ENCODE data around the gene KIAA1755.

The KIAA1755 gene

GRCh38 chr20:38277691-38278090, 17.2 kb upstream of the KIAA1755 start:
- Mint-ChIP-seq H3K4me3 (no peak overlapping the region), H3K27me3 (peaks cover 8% of the 10 kb centered on the region), H3K9me3 (no peaks in the 10 kb centered on the region), H3K27ac (no peak overlapping the region), H3K4me1 (no peaks in the 10 kb centered on the region)
- no peak for ATAC-seq
- no peak for DNase-seq

DNA sequence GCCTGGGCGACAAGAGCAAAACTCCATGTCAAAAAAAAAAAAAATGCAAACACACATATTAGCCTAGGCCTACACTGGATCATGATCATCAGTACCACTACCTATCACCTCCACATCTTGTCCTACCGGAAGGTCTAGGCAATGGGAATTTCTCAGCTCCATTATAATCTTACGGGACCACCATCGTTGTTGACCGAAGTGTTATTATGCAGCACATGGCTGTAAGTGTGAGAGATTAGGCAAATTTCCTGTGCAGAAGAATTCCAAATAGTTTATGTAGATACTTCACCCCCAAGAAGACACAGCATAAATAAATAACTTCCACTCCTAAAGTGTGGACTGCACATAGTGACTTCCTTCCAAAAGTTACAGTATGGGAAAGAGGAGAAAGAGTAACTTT, 16.8 kb upstream of the KIAA1755 start:
- Mint-ChIP-seq H3K4me3 (no peak overlapping the region), H3K27me3 (peaks cover 8% of the 10 kb centered on the region), H3K9me3 (no peaks in the 10 kb centered on the region), H3K27ac (no peak overlapping the region), H3K4me1 (no peaks in the 10 kb centered on the region)
- no peak for DNase-seq
- no peak for ATAC-seq

DNA sequence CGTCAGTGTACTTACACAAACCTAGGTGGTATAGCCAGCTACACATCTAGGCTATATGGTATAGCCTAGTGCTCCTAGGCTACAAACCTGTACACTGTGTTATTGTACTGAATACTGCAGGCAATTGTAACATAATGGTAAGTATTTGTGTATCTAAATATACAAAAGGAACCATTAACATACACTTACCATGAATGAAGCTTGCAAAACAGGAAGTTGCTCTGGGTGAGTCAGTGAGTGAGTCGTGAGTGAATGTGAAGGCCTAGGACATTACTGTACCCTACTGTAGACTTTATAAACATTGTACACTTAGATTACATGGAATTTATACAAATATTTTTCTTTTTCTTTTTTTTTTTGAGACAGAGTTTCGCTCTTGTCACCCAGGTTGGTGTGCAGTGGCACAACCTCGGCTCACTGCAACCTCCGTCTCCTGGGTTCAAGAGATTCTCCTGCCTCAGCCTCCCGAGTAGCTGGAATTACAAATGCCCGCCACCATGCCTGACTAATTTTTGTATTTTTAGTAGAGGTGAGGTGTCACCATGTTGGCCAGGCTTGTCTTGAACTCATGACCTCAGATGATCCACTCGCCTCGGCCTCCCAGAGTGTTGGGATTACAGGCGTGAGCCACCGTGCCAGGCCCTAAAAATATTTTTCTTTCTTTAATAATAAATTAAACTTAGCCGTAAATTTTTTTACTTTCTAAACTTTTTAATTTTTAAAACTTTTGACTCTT, 15.4 kb upstream of the KIAA1755 start:
- H3K4me1 Mint-ChIP-seq = no peaks in the 10 kb centered on the region
- H3K4me3 Mint-ChIP-seq = no peak overlapping the region
- no peaks in the 10 kb centered on the region for H3K9me3 Mint-ChIP-seq
- DNase-seq (no peak), ATAC-seq (no peak)
- peaks cover 12% of the 10 kb centered on the region for H3K27me3 Mint-ChIP-seq
- H3K27ac Mint-ChIP-seq = no peak overlapping the region

GRCh38 chr20:38272961-38273360, 12.4 kb upstream of the KIAA1755 start:
- H3K9me3 Mint-ChIP-seq = no peaks in the 10 kb centered on the region
- peak overlapping the region in 1 of 2 donors; percentile 2 for H3K27ac Mint-ChIP-seq
- H3K27me3 Mint-ChIP-seq = peaks cover 28% of the 10 kb centered on the region
- ATAC-seq = no peak
- H3K4me1 Mint-ChIP-seq = no peaks in the 10 kb centered on the region
- DNase-seq = no peak
- H3K4me3 Mint-ChIP-seq = no peak overlapping the region

DNA sequence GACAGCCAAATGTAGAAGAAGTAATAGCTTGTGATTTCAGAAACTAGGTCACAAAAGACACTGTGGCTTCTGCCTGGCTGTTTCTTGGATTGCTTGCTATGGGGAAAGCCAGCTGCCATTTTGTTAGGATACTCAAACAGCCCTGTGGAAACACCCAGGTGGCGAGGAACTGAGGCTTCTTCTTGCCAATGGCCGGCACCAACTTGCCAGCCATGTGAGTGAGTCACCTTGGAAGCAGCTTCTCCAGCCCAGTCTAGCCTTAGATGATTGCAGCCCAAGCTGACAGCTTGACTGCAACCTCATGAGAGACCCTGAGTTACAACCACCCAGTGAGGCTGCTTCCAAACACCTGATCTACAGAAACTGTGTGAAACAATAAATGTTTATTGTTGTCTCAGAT, 11.9 kb upstream of the KIAA1755 start:
- Mint-ChIP-seq H3K4me1 (no peaks in the 10 kb centered on the region), H3K9me3 (no peaks in the 10 kb centered on the region), H3K4me3 (no peak overlapping the region), H3K27ac (peak overlapping the region in 1 of 2 donors; percentile 2), H3K27me3 (peaks cover 25% of the 10 kb centered on the region)
- DNase-seq = no peak
- no peak for ATAC-seq

- ATAC-seq (no peak), DNase-seq (no peak)
- H3K4me3 Mint-ChIP-seq = no peak overlapping the region
- no peak overlapping the region for H3K27ac Mint-ChIP-seq
- no peaks in the 10 kb centered on the region for H3K9me3 Mint-ChIP-seq
- H3K4me1 Mint-ChIP-seq = no peaks in the 10 kb centered on the region
- H3K27me3 Mint-ChIP-seq = peaks cover 27% of the 10 kb centered on the region
Observed at GRCh38 chr20:38271608-38272120, 11.1 kb upstream of the KIAA1755 start.

GRCh38 chr20:38270869-38271605, 10.5 kb upstream of the KIAA1755 start:
- Mint-ChIP-seq H3K27ac (no peak overlapping the region), H3K4me3 (no peak overlapping the region), H3K27me3 (peaks cover 34% of the 10 kb centered on the region), H3K4me1 (no peaks in the 10 kb centered on the region), H3K9me3 (no peaks in the 10 kb centered on the region)
- DNase-seq = no peak
- no peak for ATAC-seq

DNA sequence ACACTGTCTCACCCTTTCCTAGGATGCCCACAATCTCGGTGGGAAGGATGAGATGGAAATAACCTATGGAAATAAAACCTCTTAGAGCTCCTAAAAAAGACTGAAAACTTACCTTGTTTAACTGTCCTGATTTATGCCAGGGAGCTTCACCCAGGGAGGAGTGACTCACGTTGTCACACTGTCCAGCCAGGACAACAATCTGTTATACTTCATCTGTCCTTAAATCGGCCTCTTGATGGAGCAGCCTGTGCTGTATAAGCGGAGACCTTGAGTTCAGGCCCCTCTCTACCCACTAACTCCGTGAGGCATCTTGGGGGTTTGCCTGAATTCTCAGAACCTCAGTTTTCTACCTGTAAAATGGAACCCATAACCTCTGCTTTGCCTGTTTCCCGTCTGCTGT, 9.2 kb upstream of the KIAA1755 start:
- H3K27me3 Mint-ChIP-seq = peaks cover 47% of the 10 kb centered on the region
- ATAC-seq = no peak

GRCh38 chr20:38269040-38269439, 8.5 kb upstream of the KIAA1755 start:
- DNase-seq = no peak
- no peak for ATAC-seq
- Mint-ChIP-seq H3K4me1 (no peaks in the 10 kb centered on the region), H3K4me3 (no peak overlapping the region), H3K27ac (no peak overlapping the region), H3K27me3 (peaks cover 49% of the 10 kb centered on the region), H3K9me3 (no peaks in the 10 kb centered on the region)

More for the DNA sequence above, 9.2 kb upstream of the KIAA1755 start:
- DNase-seq = no peak
- Mint-ChIP-seq H3K4me1 (no peaks in the 10 kb centered on the region), H3K4me3 (no peak overlapping the region), H3K9me3 (no peaks in the 10 kb centered on the region), H3K27ac (no peak overlapping the region)

GRCh38 chr20:38267901-38268514, 7.5 kb upstream of the KIAA1755 start:
- Mint-ChIP-seq H3K4me3 (no peak overlapping the region), H3K27me3 (peaks cover 52% of the 10 kb centered on the region), H3K27ac (no peak overlapping the region), H3K9me3 (no peaks in the 10 kb centered on the region), H3K4me1 (no peaks in the 10 kb centered on the region)
- ATAC-seq = no peak
- DNase-seq = no peak

DNA sequence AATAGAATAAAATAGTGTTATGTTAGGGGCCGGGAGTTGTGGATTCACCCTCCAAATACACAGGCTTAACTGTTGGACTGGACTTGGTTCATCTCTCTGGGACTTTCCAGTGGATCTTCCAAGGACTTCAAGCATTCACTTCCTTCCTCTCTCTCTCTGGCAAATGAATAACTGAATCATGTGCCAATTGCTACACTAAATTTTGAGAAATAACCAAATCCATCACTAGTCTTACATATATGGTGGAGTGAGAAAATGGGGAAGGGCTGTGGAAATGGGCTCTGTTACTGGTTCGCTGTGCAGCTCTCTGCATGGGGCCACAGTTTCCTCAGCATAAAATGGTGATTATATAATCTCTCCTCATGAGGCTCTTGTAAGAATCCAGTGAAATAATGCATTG, 6.8 kb upstream of the KIAA1755 start:
- Mint-ChIP-seq H3K4me1 (no peaks in the 10 kb centered on the region), H3K9me3 (no peaks in the 10 kb centered on the region), H3K4me3 (no peak overlapping the region), H3K27ac (no peak overlapping the region), H3K27me3 (peaks cover 56% of the 10 kb centered on the region)
- ATAC-seq (no peak), DNase-seq (no peak)

DNA sequence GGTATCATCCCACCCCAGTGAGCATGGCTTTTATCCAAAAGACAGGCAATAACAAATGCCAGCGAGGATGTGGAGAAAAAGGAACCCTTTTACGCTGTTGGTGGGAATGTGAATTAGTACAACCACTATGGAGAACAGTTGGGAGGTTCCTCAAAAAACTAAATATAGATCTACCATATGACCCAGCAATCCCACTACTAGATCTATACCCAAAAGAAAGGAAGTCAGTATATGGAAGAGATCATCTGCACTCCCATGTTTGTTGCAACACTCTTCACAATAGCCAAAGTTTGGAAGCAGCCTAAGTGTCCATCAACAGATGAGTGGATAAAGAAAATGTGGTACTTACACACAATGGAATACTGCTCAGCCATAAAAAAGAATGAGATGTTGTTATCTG, 5.9 kb upstream of the KIAA1755 start:
- peaks cover 64% of the 10 kb centered on the region for H3K27me3 Mint-ChIP-seq
- DNase-seq = no peak

DNA sequence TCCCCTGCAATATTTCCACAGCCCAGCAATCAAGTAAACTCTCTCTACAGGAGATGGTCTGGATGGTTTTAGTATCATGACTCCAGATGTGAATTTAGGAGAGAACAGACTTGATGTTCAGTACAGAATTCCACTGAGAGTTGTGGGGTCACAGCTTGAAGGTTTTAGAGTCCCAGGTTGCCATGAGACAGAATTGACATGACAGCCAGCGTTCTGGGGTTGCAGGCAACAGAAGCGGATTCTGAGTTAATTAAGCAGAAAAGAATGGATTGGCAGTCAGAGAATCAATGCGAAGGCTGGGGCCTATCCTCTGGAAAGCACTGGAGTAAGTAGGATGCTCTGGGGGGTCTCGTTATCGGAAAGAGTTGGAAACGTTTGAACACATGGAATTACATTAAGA, 2.4 kb upstream of the KIAA1755 start:
- peaks cover 6% of the 10 kb centered on the region for H3K4me1 Mint-ChIP-seq
- no peak overlapping the region for H3K27ac Mint-ChIP-seq
- H3K27me3 Mint-ChIP-seq = peaks cover 72% of the 10 kb centered on the region
- ATAC-seq (no peak), DNase-seq (no peak)
- H3K4me3 Mint-ChIP-seq = no peak overlapping the region
- no peaks in the 10 kb centered on the region for H3K9me3 Mint-ChIP-seq

More for the DNA sequence above, 5.9 kb upstream of the KIAA1755 start:
- H3K4me1 Mint-ChIP-seq = no peaks in the 10 kb centered on the region
- H3K27ac Mint-ChIP-seq = no peak overlapping the region
- no peak overlapping the region for H3K4me3 Mint-ChIP-seq
- H3K9me3 Mint-ChIP-seq = no peaks in the 10 kb centered on the region
- no peak for ATAC-seq

- no peak for DNase-seq
- Mint-ChIP-seq H3K9me3 (no peaks in the 10 kb centered on the region), H3K4me1 (peaks cover 6% of the 10 kb centered on the region), H3K27ac (no peak overlapping the region), H3K4me3 (peak overlapping the region in 1 of 2 donors; percentile 49), H3K27me3 (peaks cover 70% of the 10 kb centered on the region)
- ATAC-seq = no peak
Observed at GRCh38 chr20:38261054-38261390, 487 bp upstream of the KIAA1755 start.

- H3K4me1 Mint-ChIP-seq = peaks cover 6% of the 10 kb centered on the region
- DNase-seq (no peak), ATAC-seq (no peak)
- H3K27me3 Mint-ChIP-seq = peaks cover 59% of the 10 kb centered on the region
- no peaks in the 10 kb centered on the region for H3K9me3 Mint-ChIP-seq
- no peak overlapping the region for H3K27ac Mint-ChIP-seq
- no peak overlapping the region for H3K4me3 Mint-ChIP-seq
Observed at GRCh38 chr20:38260025-38260377, 534 bp downstream of the KIAA1755 start.

- H3K27me3 Mint-ChIP-seq = peaks cover 54% of the 10 kb centered on the region
- DNase-seq (no peak), ATAC-seq (no peak)
- H3K4me3 Mint-ChIP-seq = no peak overlapping the region
- H3K27ac Mint-ChIP-seq = no peak overlapping the region
- H3K4me1 Mint-ChIP-seq = peaks cover 6% of the 10 kb centered on the region
- H3K9me3 Mint-ChIP-seq = no peaks in the 10 kb centered on the region
Observed at GRCh38 chr20:38258545-38259215, 1.9 kb downstream of the KIAA1755 start.

Data from stimulated activated naive CD8-positive, alpha-beta T cell treated with anti-CD3 and anti-CD28 coated beads, Interleukin-15, amount 100 ng/mL, for 72 hours (primary cell).